Measurements from ENCODE around the gene PDE11A.

DNA sequence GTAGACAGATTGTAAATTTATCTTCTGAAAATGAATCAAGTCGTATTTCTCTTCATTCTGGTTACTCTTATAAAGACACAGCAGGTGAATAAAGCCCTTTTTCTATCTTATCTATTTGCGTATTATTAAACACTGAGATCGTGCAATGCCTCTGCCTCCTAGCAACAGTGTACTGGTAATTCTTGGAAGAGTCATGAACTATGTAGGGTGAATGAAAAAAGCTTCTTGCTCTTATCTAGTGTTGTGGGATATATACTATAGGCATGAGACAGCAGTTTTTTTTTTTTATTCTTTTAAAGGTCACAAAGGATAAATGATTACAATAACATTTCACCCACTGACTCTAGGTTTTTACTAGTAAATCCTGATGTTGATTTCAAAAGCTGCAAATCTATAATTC lies 324.2 kb downstream of the PDE11A start:
- TF ChIP-seq, protein P1, sequence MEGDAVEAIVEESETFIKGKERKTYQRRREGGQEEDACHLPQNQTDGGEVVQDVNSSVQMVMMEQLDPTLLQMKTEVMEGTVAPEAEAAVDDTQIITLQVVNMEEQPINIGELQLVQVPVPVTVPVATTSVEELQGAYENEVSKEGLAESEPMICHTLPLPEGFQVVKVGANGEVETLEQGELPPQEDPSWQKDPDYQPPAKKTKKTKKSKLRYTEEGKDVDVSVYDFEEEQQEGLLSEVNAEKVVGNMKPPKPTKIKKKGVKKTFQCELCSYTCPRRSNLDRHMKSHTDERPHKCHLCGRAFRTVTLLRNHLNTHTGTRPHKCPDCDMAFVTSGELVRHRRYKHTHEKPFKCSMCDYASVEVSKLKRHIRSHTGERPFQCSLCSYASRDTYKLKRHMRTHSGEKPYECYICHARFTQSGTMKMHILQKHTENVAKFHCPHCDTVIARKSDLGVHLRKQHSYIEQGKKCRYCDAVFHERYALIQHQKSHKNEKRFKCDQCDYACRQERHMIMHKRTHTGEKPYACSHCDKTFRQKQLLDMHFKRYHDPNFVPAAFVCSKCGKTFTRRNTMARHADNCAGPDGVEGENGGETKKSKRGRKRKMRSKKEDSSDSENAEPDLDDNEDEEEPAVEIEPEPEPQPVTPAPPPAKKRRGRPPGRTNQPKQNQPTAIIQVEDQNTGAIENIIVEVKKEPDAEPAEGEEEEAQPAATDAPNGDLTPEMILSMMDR (IDR thresholded peaks at IDR 0.05), result no peak
- TF ChIP-seq POLR2A (IDR thresholded peaks at IDR 0.05) (no peak), EP300 (IDR thresholded peaks at IDR 0.05) (no peak)

Measured in tibial nerve (tissue), 4 donors.